ENCODE results near the gene TFDP3. TPM values are rescaled to one million over a fixed set of nuclear protein-coding genes. Genes with fewer than 3 reads are reported as not detected.

Gene TFDP3
- total RNA-seq = not detected
- not detected for polyA plus RNA-seq (ENCODE audit: insufficient read depth, low read depth, low replicate concordance)
- long read RNA-seq, donor 1 = 0 reads
- long read RNA-seq, donor 2 = 0 reads
- long read RNA-seq, donor 3 = 0 reads
- long read RNA-seq, donor 4 = 0 reads
- long read RNA-seq, donor 5 = 0 reads
- long read RNA-seq, donor 6 = 0 reads
- long read RNA-seq, donor 7 = 0 reads
- long read RNA-seq, donor 8, partial matches to known transcripts = 0 of 2 reads
- long read RNA-seq, donor 8, other reads (novel, unspliced or antisense) = 0 of 2 reads
- long read RNA-seq, donor 9, partial matches to known transcripts = 0 of 1 reads
- long read RNA-seq, donor 9, other reads (novel, unspliced or antisense) = 0 of 1 reads
- long read RNA-seq, donor 10 = 0 reads

GRCh38 chrX:133218329-133218728 lies at the start of gene TFDP3:
TFDP3 (minus strand) TSS chrX:133218354; CDS start chrX:133218259, 95 bp downstream.
- Histone ChIP-seq H3K27ac (ENCODE audit: low read depth in 2 of 2, low read length in 2 of 2) (no peak within 1 kb of the TSS), H3K4me3 (ENCODE audit: low read length in 3 of 3) (no peak within 1 kb of the TSS), H3K9me3 (ENCODE audit: control insufficient read depth in 2 of 3, insufficient read depth in 1 of 3, low read length in 3 of 3) (no peaks in the 10 kb centered on the region), H3K4me1 (ENCODE audit: control insufficient read depth in 2 of 3, insufficient read depth in 2 of 3, low read depth in 1 of 3, low read length in 3 of 3) (no peaks in the 10 kb centered on the region), H3K9ac (ENCODE audit: low read length in 3 of 3) (no peak within 1 kb of the TSS), H3K27me3 (ENCODE audit: control insufficient read depth, insufficient read depth, low read length) (no peaks in the 10 kb centered on the region), H3K36me3 (ENCODE audit: control insufficient read depth in 2 of 3, insufficient read depth in 3 of 3, low read length in 3 of 3) (no peaks in the 10 kb centered on the region)
- intact Hi-C loops (cut with DNase I) = no loop called here
- no peak for TF ChIP-seq CTCF (IDR thresholded peaks at IDR 0.05; ENCODE audit: borderline replicate concordance, extremely low read depth, insufficient read depth)
- DNase-seq (no peak), FAIRE-seq (no peak)

DNA sequence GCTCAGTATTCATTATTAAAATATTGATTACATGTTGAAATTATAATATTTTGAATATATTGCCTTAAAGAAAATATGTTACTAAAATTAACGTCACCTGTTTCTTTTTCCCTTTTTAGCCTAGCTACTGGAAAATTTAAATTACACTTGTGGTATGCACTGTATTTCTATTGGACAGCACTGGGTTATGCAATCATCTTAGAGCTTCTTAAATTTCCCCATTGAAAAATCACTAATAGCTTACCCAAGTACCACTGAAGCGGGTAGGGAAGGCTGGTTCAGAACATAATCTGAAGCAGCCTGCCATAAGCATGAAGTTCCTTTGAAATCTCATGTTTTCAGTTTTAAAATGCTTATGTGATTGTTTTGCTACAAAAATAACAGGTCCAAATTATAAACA lies 49.5 kb upstream of the TFDP3 start:
- Histone ChIP-seq H3K9ac (ENCODE audit: low read length in 3 of 3) (no peak overlapping the region), H3K27me3 (ENCODE audit: control insufficient read depth, insufficient read depth, low read length) (no peaks in the 10 kb centered on the region), H3K36me3 (ENCODE audit: control insufficient read depth in 2 of 3, insufficient read depth in 3 of 3, low read length in 3 of 3) (no peaks in the 10 kb centered on the region), H3K27ac (ENCODE audit: low read depth in 2 of 2, low read length in 2 of 2) (no peak overlapping the region), H3K9me3 (ENCODE audit: control insufficient read depth in 2 of 3, insufficient read depth in 1 of 3, low read length in 3 of 3) (no peaks in the 10 kb centered on the region), H3K4me1 (ENCODE audit: control insufficient read depth in 2 of 3, insufficient read depth in 2 of 3, low read depth in 1 of 3, low read length in 3 of 3) (no peaks in the 10 kb centered on the region), H3K4me3 (ENCODE audit: low read length in 3 of 3) (no peak overlapping the region)
- DNase-seq (no peak), FAIRE-seq (no peak)
- TF ChIP-seq CTCF (IDR thresholded peaks at IDR 0.05; ENCODE audit: borderline replicate concordance, extremely low read depth, insufficient read depth) = no peak
- intact Hi-C loops (cut with DNase I) = no loop called here

- Histone ChIP-seq H3K9ac (ENCODE audit: low read length in 3 of 3) (no peak overlapping the region), H3K27ac (ENCODE audit: low read depth in 2 of 2, low read length in 2 of 2) (no peak overlapping the region), H3K4me1 (ENCODE audit: control insufficient read depth in 2 of 3, insufficient read depth in 2 of 3, low read depth in 1 of 3, low read length in 3 of 3) (no peaks in the 10 kb centered on the region), H3K36me3 (ENCODE audit: control insufficient read depth in 2 of 3, insufficient read depth in 3 of 3, low read length in 3 of 3) (no peaks in the 10 kb centered on the region), H3K27me3 (ENCODE audit: control insufficient read depth, insufficient read depth, low read length) (no peaks in the 10 kb centered on the region), H3K9me3 (ENCODE audit: control insufficient read depth in 2 of 3, insufficient read depth in 1 of 3, low read length in 3 of 3) (no peaks in the 10 kb centered on the region), H3K4me3 (ENCODE audit: low read length in 3 of 3) (no peak overlapping the region)
- FAIRE-seq (no peak), DNase-seq (peak; percentile 53 to 66 (median 61))
- intact Hi-C loops (cut with DNase I) = no loop called here
- TF ChIP-seq CTCF (IDR thresholded peaks at IDR 0.05; ENCODE audit: borderline replicate concordance, extremely low read depth, insufficient read depth) = no peak
Observed at GRCh38 chrX:133265331-133265730, 47.2 kb upstream of the TFDP3 start.

Data from kidney (tissue), 22 donors.